Suppressor macrophage treated with lipopolysaccharide for 4 hours (primary cell): ENCODE measurements around the gene MAST4.
"Not testable (repeated sequence)": the region's sequence is repeated elsewhere in the genome, so short reads cannot be mapped to it uniquely, and the experiment has no call there.

Experiments
- DNase-seq: peaks from one replicate; pipeline ENCODE4 v3.0.0-alpha.2; 2020

Gene MAST4

GRCh38 chr5:67100301-67100700 lies 504.1 kb downstream of the MAST4 start:
- no peak for DNase-seq

GRCh38 chr5:67102708-67103107 lies 506.5 kb downstream of the MAST4 start:
- DNase-seq: no peak

- no peak for DNase-seq
Observed at GRCh38 chr5:67104859-67105258, 508.7 kb downstream of the MAST4 start.

GRCh38 chr5:67105270-67105669 lies 509.1 kb downstream of the MAST4 start:
- DNase-seq: no peak

GRCh38 chr5:67106626-67107342 lies 510.6 kb downstream of the MAST4 start:
- DNase-seq: no peak

- no peak for DNase-seq
Observed at GRCh38 chr5:67111779-67112178, 515.6 kb downstream of the MAST4 start.

- no peak for DNase-seq
Observed at GRCh38 chr5:67115246-67115645, 519.1 kb downstream of the MAST4 start.

GRCh38 chr5:67115817-67116216 lies 519.6 kb downstream of the MAST4 start:
- DNase-seq: no peak

- no peak for DNase-seq
Observed at GRCh38 chr5:67118050-67118620, 521.9 kb downstream of the MAST4 start.

GRCh38 chr5:67119010-67119409 lies 522.8 kb downstream of the MAST4 start:
- no peak for DNase-seq

- peak; percentile 30 for DNase-seq
Observed at GRCh38 chr5:67120032-67120431, 523.8 kb downstream of the MAST4 start.

- peak; percentile 49 for DNase-seq
Observed at GRCh38 chr5:67123819-67124218, 527.6 kb downstream of the MAST4 start.

GRCh38 chr5:67124556-67124955 lies 528.4 kb downstream of the MAST4 start:
- DNase-seq: no peak

- DNase-seq: not testable (repeated sequence)
Observed at GRCh38 chr5:67127347-67127895, 531.2 kb downstream of the MAST4 start.

- DNase-seq: peak; percentile 22
Observed at GRCh38 chr5:67129768-67130167, 533.6 kb downstream of the MAST4 start.

- DNase-seq: no peak
Observed at GRCh38 chr5:67133217-67133616, 537.0 kb downstream of the MAST4 start.

GRCh38 chr5:67133776-67134175 lies 537.6 kb downstream of the MAST4 start:
- no peak for DNase-seq

- DNase-seq: no peak
Observed at GRCh38 chr5:67135381-67135984, 539.3 kb downstream of the MAST4 start.

- no peak for DNase-seq
Observed at GRCh38 chr5:67139030-67139429, 542.8 kb downstream of the MAST4 start.

- DNase-seq: no peak
Observed at GRCh38 chr5:67140413-67140812, 544.2 kb downstream of the MAST4 start.

- DNase-seq: no peak
Observed at GRCh38 chr5:67141644-67142043, 545.5 kb downstream of the MAST4 start.

- DNase-seq: no peak
Observed at GRCh38 chr5:67142816-67143215, 546.6 kb downstream of the MAST4 start.

- no peak for DNase-seq
Observed at GRCh38 chr5:67143549-67143948, 547.4 kb downstream of the MAST4 start.

- no peak for DNase-seq
Observed at GRCh38 chr5:67144183-67144639, 548.0 kb downstream of the MAST4 start.
